HCT116 (cell line): ENCODE data around the gene MAP4K4. TPM values are rescaled to one million over a fixed set of nuclear protein-coding genes. Genes with fewer than 3 reads are reported as not detected.

Source experiments
- ATAC-seq: fragments of 200-7000 bp; cut with Tn5 transposase; 2 replicates; pipeline ENCODE4 v1.9.1; 2020; ENCODE audit warnings: mild to moderate bottlenecking, moderate library complexity
- BruUV-seq: library from RNA; stranded (reverse); fragments of 400-500 nt; replicated peaks from 2 replicates; lab custom pipeline; 2021; lab: Mats Ljungman, UMichigan
- CTCF ChIA-PET: fragments of 300-600 bp; sonication (Branson Sonifier 250); formaldehyde crosslinking; loops from one replicate; lab custom pipeline; 2021; ENCODE audit warnings: antibody characterized with exemption; lab: Charles Lee
- POLR2A ChIA-PET: fragments of 300-600, 350-600 bp; sonication (Branson Sonifier 250); formaldehyde crosslinking; loops from one replicate; lab custom pipeline; 2021; ENCODE audit warnings: antibody characterized with exemption; lab: Charles Lee
- RAD21 ChIA-PET, 2 experiments: fragments of 300-600 bp; sonication (Branson Sonifier 250); formaldehyde crosslinking; loops; one replicate each; lab custom pipeline; 2023; ENCODE audit warnings: low total read pairs in 2 of 2; ENCODE audit not compliant: uncharacterized antibody in 2 of 2, unreplicated experiment in 2 of 2, low non-redundant PET in 1 of 2; lab: Charles Lee
- DNase-seq: peaks from one replicate; pipeline ENCODE4 v3.0.0-alpha.2; 2010; ENCODE audit warnings: low read depth, low spot score
- H2AFZ ChIP-seq: fragments of 200-600 bp; shearing (Covaris generic), sonication (generic); 2 replicates; pipeline ENCODE4 v1.6.1; 2017; ENCODE audit warnings: low read depth, mixed run types, mixed read lengths, antibody characterized with exemption, low read length; ENCODE audit not compliant: poor library complexity, severe bottlenecking
- H3K27ac ChIP-seq: 2 replicates; pipeline ENCODE4 v1.5.1; 2012; ENCODE audit warnings: low read depth, low read length
- H3K27me3 ChIP-seq: fragments of 200-600 bp; sonication (generic); 2 replicates; pipeline ENCODE4 v1.6.1; 2016; ENCODE audit warnings: mixed run types, low read length, mixed read lengths; ENCODE audit not compliant: insufficient read depth
- H3K36me3 ChIP-seq, 2 experiments: fragments of 200-500 bp in 1 of 2; fragments of 200-600 bp in 1 of 2; sonication (Bioruptor generic) in 1 of 2; sonication (generic) in 1 of 2; 2 replicates each; pipeline versions ENCODE4 v1.5.1 to v1.6.1; 2014 to 2016; ENCODE audit warnings: low read length in 2 of 2, inconsistent platforms in 1 of 2, mixed read lengths in 1 of 2, mixed run types in 1 of 2; ENCODE audit not compliant: insufficient read depth in 2 of 2, control insufficient read depth in 1 of 2
- H3K4me1 ChIP-seq, 2 experiments: fragments of 200-600 bp in 1 of 2; sonication (generic) in 1 of 2; 2 replicates each; pipeline versions ENCODE4 v1.5.1 to v1.6.1; 2012 to 2017; ENCODE audit warnings: low read length in 2 of 2, inconsistent platforms in 1 of 2, mild to moderate bottlenecking in 1 of 2, mixed read lengths in 1 of 2, mixed run types in 1 of 2, moderate library complexity in 1 of 2; ENCODE audit not compliant: insufficient read depth in 2 of 2, control insufficient read depth in 1 of 2
- H3K4me2 ChIP-seq: fragments of 200-600 bp; sonication (generic); 2 replicates; pipeline ENCODE4 v1.6.1; 2017; ENCODE audit warnings: mixed run types, low read length, mixed read lengths
- H3K4me3 ChIP-seq, 2 experiments: fragments of 200-600 bp in 1 of 2; sonication (generic) in 1 of 2; replicated peaks in 1 of 2; 2 replicates each; pipeline ENCODE4 v1.5.1; 2011 to 2016; ENCODE audit warnings: low read length in 2 of 2, control low read depth in 1 of 2, low read depth in 1 of 2, mild to moderate bottlenecking in 1 of 2, mixed read lengths in 1 of 2, mixed run types in 1 of 2
- H3K79me2 ChIP-seq: fragments of 200-600 bp; sonication (generic); 2 replicates; pipeline ENCODE4 v1.6.1; 2017; ENCODE audit warnings: mild to moderate bottlenecking, mixed run types, low read length, moderate library complexity, mixed read lengths; ENCODE audit not compliant: insufficient read depth
- H3K9ac ChIP-seq: fragments of 200-600 bp; sonication (generic); 2 replicates; pipeline ENCODE4 v1.6.1; 2016; ENCODE audit warnings: low read length, mixed read lengths
- H3K9me2 ChIP-seq: fragments of 200-600 bp; sonication (generic), shearing (Covaris generic); 2 replicates; pipeline ENCODE4 v1.6.1; 2017; ENCODE audit warnings: mixed run types, mild to moderate bottlenecking, moderate library complexity; ENCODE audit not compliant: insufficient read depth
- H3K9me3 ChIP-seq, 2 experiments: fragments of 200-500 bp in 1 of 2; fragments of 200-600 bp in 1 of 2; sonication (Bioruptor generic) in 1 of 2; sonication (generic) in 1 of 2; 2 replicates each; pipeline ENCODE4 v1.6.1; 2014 to 2017; ENCODE audit warnings: low read length in 2 of 2, mixed read lengths in 2 of 2, inconsistent platforms in 1 of 2, low read depth in 1 of 2, mild to moderate bottlenecking in 1 of 2, mixed run types in 1 of 2, moderate library complexity in 1 of 2; ENCODE audit not compliant: control insufficient read depth in 1 of 2, insufficient read depth in 1 of 2
- H4K20me1 ChIP-seq: fragments of 200-600 bp; sonication (generic), shearing (Covaris generic); 2 replicates; pipeline ENCODE4 v1.6.1; 2017; ENCODE audit warnings: mixed run types, mild to moderate bottlenecking, moderate library complexity; ENCODE audit not compliant: insufficient read depth
- CBX3 ChIP-seq: IDR thresholded peaks from 2 replicates; pipeline ENCODE4 v1.6.1; 2012; ENCODE audit warnings: low read depth
- ELF1 ChIP-seq: IDR thresholded peaks from 2 replicates; pipeline ENCODE4 v1.6.1; 2012; ENCODE audit warnings: low read depth, borderline replicate concordance
- EZH2 ChIP-seq: fragments of 200-600 bp; sonication (generic); IDR thresholded peaks from 2 replicates; pipeline ENCODE4 v1.6.1; 2017; ENCODE audit warnings: antibody characterized with exemption, mixed run types
- SIN3A ChIP-seq: IDR thresholded peaks from 2 replicates; pipeline ENCODE4 v1.6.1; 2012; ENCODE audit warnings: low read depth
- SP1 ChIP-seq: IDR thresholded peaks from 2 replicates; pipeline ENCODE4 v1.6.1; 2012; ENCODE audit warnings: low read depth
- SRF ChIP-seq: IDR thresholded peaks from 2 replicates; pipeline ENCODE4 v1.6.1; 2012; ENCODE audit warnings: low read depth
- TCF7L2 ChIP-seq: IDR thresholded peaks from 2 replicates; pipeline ENCODE4 v1.7.0; 2011; ENCODE audit warnings: borderline replicate concordance, inconsistent platforms; ENCODE audit not compliant: insufficient read depth, insufficient read length; ENCODE audit errors: extremely low read depth
- intact Hi-C: fragments of 100-400 bp; cut with micrococcal nuclease; formaldehyde crosslinking; loops from 2 replicates; pipeline ENCODE4 v1.10.0; 2022
- total RNA-seq: library from RNA; stranded (reverse); gene quantifications from one replicate; pipeline ENCODE4 v1.2.1, GENCODE V29; 2021; ENCODE audit not compliant: unreplicated experiment

MAP4K4 gene
- total RNA-seq, 1 experiment from 2014 or later, result 62.3 TPM

DNA sequence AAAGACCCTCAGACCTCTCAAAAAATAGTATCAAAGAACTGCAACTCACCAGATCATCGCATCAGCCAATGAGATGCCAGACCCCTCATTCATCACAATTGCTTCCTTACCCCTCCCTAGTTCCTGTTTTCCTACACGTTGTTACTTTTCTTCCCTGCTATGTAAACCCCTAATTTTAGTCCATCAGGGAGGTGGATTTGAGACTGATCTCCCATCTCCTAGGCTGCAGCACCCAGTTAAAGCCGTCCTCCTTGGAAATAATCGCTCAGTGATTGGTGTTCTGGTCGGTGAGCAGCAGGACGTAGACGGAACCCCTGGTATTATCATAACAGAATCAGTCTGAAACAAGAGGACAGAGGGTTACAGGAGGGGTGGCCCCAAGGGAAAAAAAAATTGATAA lies 44.0 kb upstream of the MAP4K4 start:
- DNase-seq (no peak), ATAC-seq (no peak)
- Histone ChIP-seq H4K20me1 (no peaks in the 10 kb centered on the region), H3K4me3 (no peak overlapping the region), H3K27me3 (no peaks in the 10 kb centered on the region), H3K4me2 (no peak overlapping the region), H3K9me2 (no peaks in the 10 kb centered on the region), H2AFZ (no peak overlapping the region), H3K36me3 (no peaks in the 10 kb centered on the region), H3K27ac (no peak overlapping the region), H3K4me1 (no peaks in the 10 kb centered on the region), H3K9ac (no peak overlapping the region), H3K9me3 (no peaks in the 10 kb centered on the region), H3K79me2 (no peaks in the 10 kb centered on the region)
- ChIA-PET CTCF (no interaction called here), POLR2A (no interaction called here), RAD21 (no interaction called here)
- TF ChIP-seq TCF7L2, result no peak
- TF ChIP-seq SIN3A, result no peak
- TF ChIP-seq EZH2, result no peak
- no peak for TF ChIP-seq SP1
- no peak for TF ChIP-seq CBX3
- intact Hi-C loops, result no loop called here
- BruUV-seq, result no TSS peak

GRCh38 chr2:101655702-101656422 lies 41.6 kb upstream of the MAP4K4 start:
- ChIA-PET POLR2A (no interaction called here), CTCF (no interaction called here)

More at GRCh38 chr2:101655702-101656422, 41.6 kb upstream of the MAP4K4 start:
- Histone ChIP-seq H3K27me3 (no peaks in the 10 kb centered on the region), H3K4me3 (no peak overlapping the region), H3K79me2 (no peaks in the 10 kb centered on the region), H3K27ac (no peak overlapping the region), H3K4me1 (no peaks in the 10 kb centered on the region), H2AFZ (no peak overlapping the region), H4K20me1 (no peaks in the 10 kb centered on the region), H3K9me3 (no peaks in the 10 kb centered on the region), H3K9me2 (no peaks in the 10 kb centered on the region), H3K9ac (no peak overlapping the region), H3K4me2 (no peak overlapping the region), H3K36me3 (no peaks in the 10 kb centered on the region)
- BruUV-seq, result no TSS peak
- RAD21 ChIA-PET, result no interaction called here
- ATAC-seq (no peak), DNase-seq (no peak)
- intact Hi-C loops, result no loop called here
- no peak for TF ChIP-seq ELF1
- no peak for TF ChIP-seq SIN3A
- TF ChIP-seq SRF, result no peak
